Colonic mucosa (tissue), 4 donors: ENCODE data around the gene MRPS26. TPM values are rescaled to one million over a fixed set of nuclear protein-coding genes. Genes with fewer than 3 reads are reported as not detected.
"Not testable (repeated sequence)": the region's sequence is repeated elsewhere in the genome, so short reads cannot be mapped to it uniquely, and the experiment has no call there.

ENCODE experiments used
- DNase-seq: peaks from one replicate; pipeline ENCODE4 v3.0.0-alpha.2; 2020
- H3K27ac ChIP-seq: fragments of 200-600 bp; one replicate; pipeline ENCODE4 v1.8.0; 2021
- H3K27me3 ChIP-seq: fragments of 200-600 bp; one replicate; pipeline ENCODE4 v1.8.0; 2021
- H3K36me3 ChIP-seq: fragments of 200-600 bp; one replicate; pipeline ENCODE4 v1.8.0; 2021
- H3K4me1 ChIP-seq: fragments of 200-600 bp; one replicate; pipeline ENCODE4 v1.8.0; 2021; ENCODE audit warnings: mild to moderate bottlenecking
- H3K4me3 ChIP-seq: fragments of 200-600 bp; one replicate; pipeline ENCODE4 v1.8.0; 2021
- H3K9ac ChIP-seq, 2 donors: one replicate each; pipeline ENCODE4 v1.7.0; 2013; ENCODE audit warnings: control low read depth in 2 of 2, low read depth in 2 of 2, low read length in 2 of 2
- H3K9me3 ChIP-seq: fragments of 200-600 bp; one replicate; pipeline ENCODE4 v1.8.0; 2021
- CTCF ChIP-seq: fragments of 200-600 bp; IDR thresholded peaks from one replicate; pipeline ENCODE4 v1.8.0; 2022; ENCODE audit warnings: antibody characterized with exemption, mild to moderate bottlenecking
- intact Hi-C: fragments of 100-400 bp; cut with DNase I; formaldehyde crosslinking; loops from one replicate; pipeline ENCODE4 v1.14.1; 2022
- total RNA-seq, 2 donors: library from RNA; stranded (reverse); fragmentation: NEBNext Ultra II Directional in 1 of 2; extraction: Animal tissue kit (Norgen Biotek cat#: 25700) in 1 of 2; gene quantifications; one replicate each; pipeline ENCODE4 v1.2.1, GENCODE V29; 2021
- donor health status: healthy.
- donor health status: DM: no; HTN: no; CAD: no.
- donor health status: DM: no; HTN: no; CAD: no.

Gene MRPS26
- total RNA-seq, 2 donors from 2014 or later, result 37.6 to 72.5 TPM

- Histone ChIP-seq H3K9me3 (no peaks in the 10 kb centered on the region), H3K27me3 (peaks cover 8% of the 10 kb centered on the region), H3K36me3 (no peaks in the 10 kb centered on the region), H3K27ac (no peak overlapping the region), H3K4me1 (peaks cover 12% of the 10 kb centered on the region), H3K9ac (no peak overlapping the region), H3K4me3 (peak overlapping the region; percentile 51)
- no peak for DNase-seq
- intact Hi-C loops, result no loop called here
- no peak for TF ChIP-seq CTCF
Observed at GRCh38 chr20:3072530-3073250, 26.8 kb downstream of the MRPS26 start.

- H3K36me3 ChIP-seq, DNase-seq, H3K4me3 ChIP-seq, H3K9me3 ChIP-seq, H3K27ac ChIP-seq, intact Hi-C loops, H3K9ac ChIP-seq, H3K27me3 ChIP-seq: not testable (repeated sequence)
- peaks cover 12% of the 10 kb centered on the region for H3K4me1 ChIP-seq
Observed at GRCh38 chr20:3073251-3073643, 27.4 kb downstream of the MRPS26 start.

- no peak for DNase-seq
- Histone ChIP-seq H3K36me3 (no peaks in the 10 kb centered on the region), H3K9me3 (no peaks in the 10 kb centered on the region), H3K27ac (no peak overlapping the region), H3K4me3 (no peak overlapping the region), H3K27me3 (peaks cover 8% of the 10 kb centered on the region), H3K4me1 (peaks cover 12% of the 10 kb centered on the region), H3K9ac (no peak overlapping the region)
- no peak for TF ChIP-seq CTCF
- intact Hi-C loops, result no loop called here
Observed at GRCh38 chr20:3074812-3075211, 29.0 kb downstream of the MRPS26 start.

- intact Hi-C loops, H3K27me3 ChIP-seq: not testable (repeated sequence)
Observed at GRCh38 chr20:3075315-3075714, 29.5 kb downstream of the MRPS26 start.

GRCh38 chr20:3077618-3078134, 31.8 kb downstream of the MRPS26 start:
- no peak for TF ChIP-seq CTCF
- intact Hi-C loops, result no loop called here

More at GRCh38 chr20:3075315-3075714, 29.5 kb downstream of the MRPS26 start:
- DNase-seq, H3K36me3 ChIP-seq, H3K4me3 ChIP-seq, H3K9me3 ChIP-seq, H3K9ac ChIP-seq, H3K27ac ChIP-seq: not testable (repeated sequence)
- H3K4me1 ChIP-seq, result peaks cover 12% of the 10 kb centered on the region

GRCh38 chr20:3080939-3081388, 35.1 kb downstream of the MRPS26 start:
- TF ChIP-seq CTCF, result no peak
- Histone ChIP-seq H3K9ac (no peak overlapping the region), H3K36me3 (no peaks in the 10 kb centered on the region), H3K4me1 (no peaks in the 10 kb centered on the region), H3K4me3 (no peak overlapping the region), H3K27me3 (peaks cover 38% of the 10 kb centered on the region), H3K9me3 (no peaks in the 10 kb centered on the region), H3K27ac (no peak overlapping the region)
- no peak for DNase-seq
- intact Hi-C loops, result no loop called here

More at GRCh38 chr20:3077618-3078134, 31.8 kb downstream of the MRPS26 start:
- no peak for DNase-seq
- Histone ChIP-seq H3K9me3 (no peaks in the 10 kb centered on the region), H3K9ac (no peak overlapping the region), H3K4me3 (no peak overlapping the region), H3K27me3 (peaks cover 19% of the 10 kb centered on the region), H3K36me3 (no peaks in the 10 kb centered on the region), H3K27ac (no peak overlapping the region), H3K4me1 (no peaks in the 10 kb centered on the region)
